ENCODE results near the gene WNT3. TPM values are rescaled to one million over a fixed set of nuclear protein-coding genes. Genes with fewer than 3 reads are reported as not detected.
A peak's percentile ranks its signal among the peaks of the same experiment; 100 is the strongest.

The WNT3 gene
- total RNA-seq, 2 experiments from 2014 or later, result 4.9 to 5.1 TPM

DNA sequence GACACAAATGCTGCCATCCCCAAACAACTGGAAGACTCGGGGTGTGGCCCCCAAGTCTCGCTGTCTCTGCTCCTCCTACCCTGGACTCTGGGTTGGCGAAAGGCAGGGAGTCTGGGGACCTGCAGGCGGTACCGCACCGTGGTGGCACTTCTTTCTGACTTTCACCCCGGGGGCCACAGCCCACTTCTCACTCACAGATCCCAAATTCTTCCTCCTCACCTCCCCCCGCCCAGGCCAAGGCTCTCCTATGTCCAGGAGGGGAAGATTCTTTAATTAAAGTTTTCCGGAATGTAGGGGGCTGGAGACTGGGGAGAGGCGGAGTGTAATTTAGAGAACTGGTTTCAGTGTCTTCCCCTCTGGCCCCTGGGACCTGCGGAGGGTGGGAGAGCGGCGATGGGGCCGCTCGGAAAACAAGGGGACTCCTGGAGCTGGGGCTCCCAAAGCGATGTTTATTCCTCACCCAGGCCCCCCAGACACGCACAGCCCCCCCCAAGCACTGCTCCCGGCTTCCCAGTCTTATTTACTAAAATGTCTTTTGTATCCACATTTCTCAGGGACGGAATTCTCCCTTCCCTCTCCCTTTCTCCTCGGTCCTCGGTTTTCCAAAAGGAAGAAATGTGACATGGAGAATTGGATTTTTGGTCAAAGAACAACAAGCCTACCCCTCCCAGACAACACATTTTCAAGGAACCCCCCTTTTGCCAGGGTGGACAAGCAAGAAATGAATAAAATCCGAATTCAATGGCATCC, 1.2 kb downstream of the WNT3 start:
- intact Hi-C loops (cut with micrococcal nuclease; ENCODE audit: unreplicated experiment), result no loop called here
- Histone ChIP-seq H4K20me1 (ENCODE audit: insufficient read depth, low read length) (no peaks in the 10 kb centered on the region), H3K36me3 (ENCODE audit: insufficient read depth, low read length) (no peaks in the 10 kb centered on the region), H3K79me2 (ENCODE audit: insufficient read depth, low read depth, low read length) (no peaks in the 10 kb centered on the region), H2AFZ (ENCODE audit: low read length) (no peak overlapping the region), H3K4me1 (ENCODE audit: insufficient read depth, low read length, poor library complexity, severe bottlenecking) (peaks cover 24% of the 10 kb centered on the region), H3K27ac (ENCODE audit: low read depth, low read length, poor library complexity, severe bottlenecking) (no peak overlapping the region), H3K9me2 (ENCODE audit: insufficient read depth, low read length) (no peaks in the 10 kb centered on the region), H3K4me2 (ENCODE audit: low read length) (peak overlapping the region; percentile 78; the same call in 1 of the 2 replicates), H3K4me3 (ENCODE audit: low read depth, low read length, poor library complexity, severe bottlenecking) (no peak overlapping the region), H3K9me3 (ENCODE audit: low read length) (no peaks in the 10 kb centered on the region)
- no TSS peak for BruUV-seq (replicated peaks)
- TF ChIP-seq EZH2phosphoT487 (IDR thresholded peaks at IDR 0.05; ENCODE audit: borderline replicate concordance, low read depth, low read length), result no peak
- TF ChIP-seq, protein P1, sequence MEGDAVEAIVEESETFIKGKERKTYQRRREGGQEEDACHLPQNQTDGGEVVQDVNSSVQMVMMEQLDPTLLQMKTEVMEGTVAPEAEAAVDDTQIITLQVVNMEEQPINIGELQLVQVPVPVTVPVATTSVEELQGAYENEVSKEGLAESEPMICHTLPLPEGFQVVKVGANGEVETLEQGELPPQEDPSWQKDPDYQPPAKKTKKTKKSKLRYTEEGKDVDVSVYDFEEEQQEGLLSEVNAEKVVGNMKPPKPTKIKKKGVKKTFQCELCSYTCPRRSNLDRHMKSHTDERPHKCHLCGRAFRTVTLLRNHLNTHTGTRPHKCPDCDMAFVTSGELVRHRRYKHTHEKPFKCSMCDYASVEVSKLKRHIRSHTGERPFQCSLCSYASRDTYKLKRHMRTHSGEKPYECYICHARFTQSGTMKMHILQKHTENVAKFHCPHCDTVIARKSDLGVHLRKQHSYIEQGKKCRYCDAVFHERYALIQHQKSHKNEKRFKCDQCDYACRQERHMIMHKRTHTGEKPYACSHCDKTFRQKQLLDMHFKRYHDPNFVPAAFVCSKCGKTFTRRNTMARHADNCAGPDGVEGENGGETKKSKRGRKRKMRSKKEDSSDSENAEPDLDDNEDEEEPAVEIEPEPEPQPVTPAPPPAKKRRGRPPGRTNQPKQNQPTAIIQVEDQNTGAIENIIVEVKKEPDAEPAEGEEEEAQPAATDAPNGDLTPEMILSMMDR (conservative IDR thresholded peaks at IDR 0.05; ENCODE audit: low read length), result no peak
- DNase-seq (ENCODE audit: low spot score), result no peak
- POLR2A ChIA-PET, result no interaction called here
- CTCF ChIA-PET (ENCODE audit: unreplicated experiment), result no interaction called here

DNA sequence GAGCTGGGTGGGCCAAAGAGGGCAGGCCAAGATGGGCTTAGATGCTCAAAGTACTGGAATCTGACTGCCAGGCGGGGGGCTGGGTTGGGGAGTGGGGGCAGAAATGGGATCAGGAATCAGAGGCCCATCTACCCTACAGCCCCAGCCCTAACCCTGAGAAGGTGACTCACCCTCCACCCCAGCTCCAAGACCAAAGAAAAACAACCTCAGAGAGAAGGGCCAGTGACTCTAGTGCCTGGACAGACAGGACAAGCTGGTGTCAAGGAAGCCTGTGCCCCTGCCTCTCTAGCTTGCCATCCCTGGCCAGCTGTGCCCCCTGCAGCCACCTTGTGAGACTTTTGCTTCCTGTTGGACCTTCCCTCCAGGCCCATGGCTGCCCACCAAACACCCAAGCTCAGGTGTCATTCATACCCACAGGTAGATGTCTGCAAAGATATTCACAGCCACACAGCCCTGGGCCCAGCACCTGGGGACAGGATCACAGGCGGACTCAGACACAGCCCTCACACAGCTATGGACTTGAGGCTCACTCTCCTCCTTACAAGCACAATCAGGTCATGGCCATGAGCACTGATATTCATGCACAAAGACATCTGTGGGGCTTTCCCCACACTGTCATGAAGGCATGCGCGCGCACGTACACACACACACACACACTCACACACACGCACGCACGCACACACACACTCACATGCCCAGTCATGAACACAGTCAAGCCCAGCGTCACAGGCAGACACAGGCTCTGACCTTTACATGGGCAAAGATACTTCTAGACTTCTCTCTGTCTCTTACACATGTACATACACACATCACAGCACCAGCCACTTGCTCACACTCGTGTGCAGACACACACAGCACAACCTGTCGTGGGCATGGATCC, 2.8 kb downstream of the WNT3 start:
- no peaks in the 10 kb centered on the region for H4K20me1 ChIP-seq (ENCODE audit: insufficient read depth, low read length)
- intact Hi-C loops (cut with micrococcal nuclease; ENCODE audit: unreplicated experiment), result no loop called here
- H3K79me2 ChIP-seq (ENCODE audit: insufficient read depth, low read depth, low read length), result no peaks in the 10 kb centered on the region
- no peak overlapping the region for H2AFZ ChIP-seq (ENCODE audit: low read length)
- no peak overlapping the region for H3K27ac ChIP-seq (ENCODE audit: low read depth, low read length, poor library complexity, severe bottlenecking)
- no peak overlapping the region for H3K4me2 ChIP-seq (ENCODE audit: low read length)
- ChIA-PET POLR2A (interaction anchor here (0.6 to 0.7 kb wide), 2 partner anchors 35 to 52 kb away, joined by 3 to 4 read pairs; no protein-coding TSS in a partner anchor), CTCF (ENCODE audit: unreplicated experiment) (no interaction called here)
- TF ChIP-seq EZH2phosphoT487 (IDR thresholded peaks at IDR 0.05; ENCODE audit: borderline replicate concordance, low read depth, low read length), result no peak
- TF ChIP-seq, protein P1 (conservative IDR thresholded peaks at IDR 0.05; ENCODE audit: low read length), result no peak
- no peaks in the 10 kb centered on the region for H3K36me3 ChIP-seq (ENCODE audit: insufficient read depth, low read length)
- no peaks in the 10 kb centered on the region for H3K9me2 ChIP-seq (ENCODE audit: insufficient read depth, low read length)
- BruUV-seq (replicated peaks), result no TSS peak
- DNase-seq (ENCODE audit: low spot score), result no peak
- no peak overlapping the region for H3K4me3 ChIP-seq (ENCODE audit: low read depth, low read length, poor library complexity, severe bottlenecking)
- H3K9me3 ChIP-seq (ENCODE audit: low read length), result no peaks in the 10 kb centered on the region
- peaks cover 17% of the 10 kb centered on the region for H3K4me1 ChIP-seq (ENCODE audit: insufficient read depth, low read length, poor library complexity, severe bottlenecking)
